GM12875 (cell line): ENCODE results near the gene HOXB2.

Experiments used
- H3K4me3 ChIP-seq: one replicate; pipeline ENCODE4 v1.5.1; 2011; ENCODE audit warnings: low read depth, low read length, control low read depth
- TF ChIP-seq, protein P1 (sequence below): IDR thresholded peaks from 2 replicates; pipeline ENCODE4 v1.5.1; 2011; ENCODE audit warnings: low read depth, mild to moderate bottlenecking, control low read depth, inconsistent platforms, low read length, moderate library complexity, borderline replicate concordance; ENCODE audit not compliant: insufficient read depth

The HOXB2 gene

DNA sequence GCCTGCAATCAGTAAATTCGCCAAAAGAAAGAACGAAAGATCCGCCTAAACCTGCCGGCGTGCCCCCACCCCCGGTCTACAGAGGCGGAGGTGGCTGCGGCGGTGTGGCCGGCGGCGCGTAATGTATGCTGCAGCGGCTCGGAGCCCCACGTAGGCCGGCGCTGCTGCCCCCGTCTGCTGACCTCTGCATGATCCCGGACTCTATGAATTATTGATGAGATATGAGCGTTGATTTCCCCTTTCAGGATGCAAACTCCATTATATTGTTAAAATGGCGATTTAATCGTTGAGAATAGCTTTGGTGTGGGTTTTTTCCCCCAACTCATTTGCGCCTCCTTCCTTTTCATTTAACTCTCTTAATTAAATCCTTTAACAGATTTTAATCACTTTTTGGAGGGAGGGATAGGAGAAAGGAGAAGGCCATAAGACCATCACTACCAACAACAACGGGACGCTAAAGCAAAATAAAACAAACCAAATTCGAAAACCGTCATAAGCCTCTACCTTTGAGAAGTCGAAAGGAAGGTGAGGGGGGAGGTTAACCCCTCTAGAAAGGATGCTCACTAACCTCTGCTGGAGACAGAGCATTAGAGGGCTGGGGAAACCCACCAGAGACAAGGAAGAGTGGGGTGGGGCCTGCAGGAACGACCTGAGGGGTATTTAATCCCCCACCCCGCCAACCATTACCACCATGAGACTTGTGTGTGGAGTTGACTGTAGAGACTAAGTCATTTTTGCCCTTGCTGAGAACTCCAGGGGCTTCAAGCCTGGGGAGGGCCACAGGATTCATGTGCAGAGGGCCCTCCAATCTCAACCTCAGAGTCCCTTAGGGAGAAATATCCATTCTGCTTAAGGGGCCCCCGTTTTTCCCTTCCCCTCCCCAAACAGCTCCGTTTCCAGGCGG is 41.7 kb upstream of the HOXB2 start:
- TF ChIP-seq, protein P1, sequence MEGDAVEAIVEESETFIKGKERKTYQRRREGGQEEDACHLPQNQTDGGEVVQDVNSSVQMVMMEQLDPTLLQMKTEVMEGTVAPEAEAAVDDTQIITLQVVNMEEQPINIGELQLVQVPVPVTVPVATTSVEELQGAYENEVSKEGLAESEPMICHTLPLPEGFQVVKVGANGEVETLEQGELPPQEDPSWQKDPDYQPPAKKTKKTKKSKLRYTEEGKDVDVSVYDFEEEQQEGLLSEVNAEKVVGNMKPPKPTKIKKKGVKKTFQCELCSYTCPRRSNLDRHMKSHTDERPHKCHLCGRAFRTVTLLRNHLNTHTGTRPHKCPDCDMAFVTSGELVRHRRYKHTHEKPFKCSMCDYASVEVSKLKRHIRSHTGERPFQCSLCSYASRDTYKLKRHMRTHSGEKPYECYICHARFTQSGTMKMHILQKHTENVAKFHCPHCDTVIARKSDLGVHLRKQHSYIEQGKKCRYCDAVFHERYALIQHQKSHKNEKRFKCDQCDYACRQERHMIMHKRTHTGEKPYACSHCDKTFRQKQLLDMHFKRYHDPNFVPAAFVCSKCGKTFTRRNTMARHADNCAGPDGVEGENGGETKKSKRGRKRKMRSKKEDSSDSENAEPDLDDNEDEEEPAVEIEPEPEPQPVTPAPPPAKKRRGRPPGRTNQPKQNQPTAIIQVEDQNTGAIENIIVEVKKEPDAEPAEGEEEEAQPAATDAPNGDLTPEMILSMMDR, result no peak
- H3K4me3 ChIP-seq, result peak overlapping the region; percentile 57

DNA sequence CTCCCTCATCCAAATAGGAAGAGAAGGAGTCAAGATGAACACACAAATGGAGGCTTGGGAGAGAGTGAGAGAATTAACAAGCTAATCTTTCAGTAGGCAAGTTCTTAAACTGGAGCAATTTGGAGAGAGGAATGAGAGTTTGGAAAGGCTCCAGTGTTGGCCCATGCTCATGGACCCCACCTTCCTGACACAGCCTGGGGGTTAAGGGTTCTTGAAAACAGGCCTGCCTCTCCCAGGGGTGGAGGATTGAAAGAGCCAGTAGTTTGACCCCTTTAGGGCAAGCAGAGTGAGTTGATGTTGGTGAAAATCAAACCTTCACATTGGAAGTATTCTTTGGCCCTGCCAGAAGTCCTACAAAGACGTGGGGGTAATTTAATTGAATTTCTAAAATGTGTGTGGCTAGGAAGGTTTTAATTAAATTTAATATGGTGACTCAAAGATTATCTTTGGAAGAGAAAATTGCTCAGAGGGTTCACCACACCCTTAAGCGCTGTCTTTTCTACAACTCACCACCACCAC is 39.4 kb upstream of the HOXB2 start:
- H3K4me3 ChIP-seq, result no peak overlapping the region
- TF ChIP-seq, protein P1, result no peak

DNA sequence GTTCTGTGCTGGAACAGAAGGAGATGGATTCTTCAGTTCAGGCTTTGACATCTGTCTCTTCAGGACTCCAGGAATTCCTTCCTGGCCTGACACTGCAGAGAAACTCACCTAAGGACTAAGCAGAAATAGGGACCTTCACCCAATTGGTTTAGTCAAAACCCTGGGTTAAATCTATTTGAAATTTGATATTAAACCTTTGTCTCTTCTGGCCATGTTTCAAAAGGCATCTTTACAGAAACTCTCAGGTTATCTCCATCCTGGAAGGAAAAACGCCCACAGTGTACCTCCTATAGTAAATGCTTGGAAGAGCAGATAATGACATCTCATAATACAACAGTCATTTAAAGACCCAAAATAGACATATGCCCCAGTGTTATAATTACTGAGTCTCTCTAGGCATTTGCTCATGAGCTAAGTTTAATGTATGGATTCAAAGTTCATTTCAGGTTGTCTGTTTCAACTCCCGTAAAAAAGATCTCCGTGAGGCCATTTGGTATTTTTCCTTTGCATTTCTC is 38.9 kb upstream of the HOXB2 start:
- TF ChIP-seq, protein P1, result no peak
- no peak overlapping the region for H3K4me3 ChIP-seq

DNA sequence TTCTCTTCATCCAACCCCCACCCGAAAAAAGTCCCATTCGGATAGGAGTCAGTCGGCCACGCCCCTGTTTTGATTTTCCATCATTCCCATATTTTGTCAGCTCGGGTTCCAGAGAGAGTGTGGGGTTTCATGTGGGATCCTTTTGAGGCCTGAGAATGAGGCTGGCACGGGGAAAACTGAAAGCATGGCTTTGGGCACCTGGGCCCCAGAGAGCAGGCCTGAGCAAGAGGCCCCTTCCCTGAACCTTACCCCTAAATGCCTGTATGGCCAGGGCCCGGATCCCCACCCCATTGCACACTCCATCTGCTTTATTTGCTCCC is 37.8 kb upstream of the HOXB2 start:
- TF ChIP-seq, protein P1, result no peak
- H3K4me3 ChIP-seq, result no peak overlapping the region

DNA sequence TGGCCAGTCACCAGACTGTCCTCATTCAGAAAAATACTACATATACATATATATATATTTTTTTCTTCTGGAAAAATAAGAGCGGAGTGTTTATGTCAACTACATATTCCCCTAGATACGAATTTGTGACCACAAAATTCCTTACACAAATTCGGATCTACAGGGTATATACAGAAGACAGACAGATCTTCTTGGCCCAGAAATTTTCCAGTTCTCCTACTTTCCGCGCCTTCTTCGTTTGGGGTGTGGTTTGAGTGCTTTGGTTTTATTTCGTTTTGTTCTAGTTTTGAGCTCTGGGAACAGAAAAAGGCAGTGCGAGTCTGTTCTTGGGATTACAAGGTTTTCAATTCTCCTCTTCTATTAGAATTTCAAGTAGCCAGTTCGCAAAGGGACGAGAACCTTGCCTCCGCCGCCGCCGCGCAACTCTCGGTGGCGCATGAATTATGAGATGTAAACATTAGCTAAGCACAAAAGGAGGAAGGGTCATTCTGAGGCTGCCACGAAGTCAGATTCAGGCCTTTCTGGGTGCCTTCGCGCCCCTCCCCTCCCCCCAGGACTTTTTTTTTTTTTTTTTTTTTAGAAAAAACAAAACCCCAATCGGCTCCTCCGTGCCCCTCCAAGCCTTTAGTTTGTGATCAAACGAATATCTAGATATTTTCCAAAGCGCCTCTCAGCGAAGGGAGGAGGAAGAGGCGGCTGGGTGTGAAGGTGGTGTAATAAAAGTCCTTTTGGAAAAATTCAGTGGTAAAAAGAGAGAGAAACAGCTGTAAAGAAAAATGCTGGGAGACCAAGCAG is 35.0 kb upstream of the HOXB2 start:
- no peak overlapping the region for H3K4me3 ChIP-seq

DNA sequence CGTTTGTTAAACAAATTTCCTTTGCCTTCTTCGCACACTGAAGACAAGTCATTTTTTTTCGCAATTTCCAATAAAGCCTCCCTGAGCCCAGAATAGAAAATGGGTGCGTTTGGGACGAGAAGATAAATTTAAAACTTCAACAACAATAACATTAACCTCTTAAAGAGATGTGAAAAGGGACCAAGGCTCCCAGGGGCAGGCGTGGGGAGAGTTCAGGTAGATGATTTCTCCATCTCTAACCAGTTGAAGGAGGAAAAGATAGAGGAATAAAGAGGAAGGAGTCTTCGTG is 34.5 kb upstream of the HOXB2 start:
- TF ChIP-seq, protein P1, result no peak
- no peak overlapping the region for H3K4me3 ChIP-seq

More for the DNA sequence above, 35.0 kb upstream of the HOXB2 start:
- TF ChIP-seq, protein P1, result no peak
